ENCODE results near the gene PKMYT1. TPM values are rescaled to one million over a fixed set of nuclear protein-coding genes. Genes with fewer than 3 reads are reported as not detected.

Gene PKMYT1
- total RNA-seq, 4 donors from 2014 or later: 0.81 to 0.88 TPM; not detected in 2

- Histone ChIP-seq H3K4me1 (peaks cover 0 to 5% of the 10 kb centered on the region in 2 donors), H3K4me3 (replicated peaks in 1 of 3) (no peak overlapping the region), H3K9me3 (no peaks in the 10 kb centered on the region), H3K36me3 (peaks cover 5 to 8% of the 10 kb centered on the region in 2 donors), H3K27me3 (no peaks in the 10 kb centered on the region), H3K27ac (no peak overlapping the region)
- WGBS, 2 donors: 72 to 82% methylated on average over 25 to 32 of the region's 42 CpGs
- intact Hi-C loops (cut with DNase I): loop anchor here (2.0 to 5.0 kb wide), 2 partner anchors 53 to 86 kb away; no protein-coding TSS in a partner anchor
- no peak for TF ChIP-seq CTCF (IDR thresholded peaks at IDR 0.05)
- TF ChIP-seq POLR2A (IDR thresholded peaks at IDR 0.05): no peak
- no peak for DNase-seq
Observed at GRCh38 chr16:2924901-2925755, 55.1 kb downstream of the PKMYT1 start.

GRCh38 chr16:2923481-2923880, 56.8 kb downstream of the PKMYT1 start:
- no peaks in the 10 kb centered on the region for H3K9me3 ChIP-seq
- TF ChIP-seq CTCF (IDR thresholded peaks at IDR 0.05) (no peak), POLR2A (IDR thresholded peaks at IDR 0.05) (no peak)
- H3K27me3 ChIP-seq: no peaks in the 10 kb centered on the region
- no peaks in the 10 kb centered on the region for H3K36me3 ChIP-seq
- intact Hi-C loops (cut with DNase I): no loop called here
- H3K4me1 ChIP-seq: peaks cover 0 to 13% of the 10 kb centered on the region in 2 donors
- DNase-seq: no peak
- H3K27ac ChIP-seq: no peak overlapping the region
- WGBS, 2 donors: 93 to 95% methylated on average over 14 of the region's 14 CpGs
- no peak overlapping the region for H3K4me3 ChIP-seq (replicated peaks in 1 of 3)

Small RNA genes within 50 kb of the gene (small RNA-seq; reads per million reads assigned to genes)
- gene LINC00514: not detected

Other genes starting within 250 kb of the PKMYT1 start
- 100 to 1,000 TPM; 262 to 378 (median 312) TPM for gene SRRM2, start 227.8 kb downstream of the PKMYT1 start, total RNA-seq
- gene ELOB, start 203.2 kb downstream of the PKMYT1 start, total RNA-seq: 100 to 1,000 TPM; 373 to 786 (median 647) TPM
- gene PRSS33, start 192.9 kb downstream of the PKMYT1 start, total RNA-seq: not detected
- not detected for gene PRSS41, start 182.0 kb downstream of the PKMYT1 start, total RNA-seq
- gene PRSS21, start 163.2 kb downstream of the PKMYT1 start, total RNA-seq: under 1 TPM in 1 of 4 donors, not detected in 3; 0.56 TPM
- not detected for gene ZG16B, start 150.1 kb downstream of the PKMYT1 start, total RNA-seq
- 1 to 10 TPM; 1.2 to 7.7 (median 4.6) TPM for gene PRSS22, start 122.3 kb downstream of the PKMYT1 start, total RNA-seq
- 10 to 100 TPM; 58.4 to 89.3 (median 73.8) TPM for gene FLYWCH2, start 97.2 kb downstream of the PKMYT1 start, total RNA-seq
- 10 to 100 TPM; 31.3 to 49.8 (median 41.5) TPM for gene FLYWCH1, start 68.5 kb downstream of the PKMYT1 start, total RNA-seq
- gene KREMEN2, start 16.2 kb downstream of the PKMYT1 start, total RNA-seq: not detected
- gene PAQR4, start 11.1 kb downstream of the PKMYT1 start, total RNA-seq: 1 to 10 TPM; 2.8 to 5.6 (median 3.3) TPM
- gene CLDN9, start 32.5 kb upstream of the PKMYT1 start, total RNA-seq: under 1 TPM in 1 of 4 donors, not detected in 3; 0.33 TPM
- not detected for gene CLDN6, start 37.7 kb upstream of the PKMYT1 start, total RNA-seq
- gene TNFRSF12A, start 39.9 kb upstream of the PKMYT1 start, total RNA-seq: 100 to 1,000 TPM in 1 of 4 donors, 10 to 100 TPM in 3; 47.9 to 110 (median 67.0) TPM
- 10 to 100 TPM; 10.1 to 51.7 (median 29.7) TPM for gene HCFC1R1, start 43.5 kb upstream of the PKMYT1 start, total RNA-seq
- gene THOC6, start 43.6 kb upstream of the PKMYT1 start, total RNA-seq: 10 to 100 TPM; 16.5 to 19.1 (median 17.6) TPM
- 10 to 100 TPM in 3 of 4 donors, 1 to 10 TPM in 1; 7.3 to 17.8 (median 14.6) TPM for gene BICDL2, start 56.5 kb upstream of the PKMYT1 start, total RNA-seq
- gene MMP25, start 66.1 kb upstream of the PKMYT1 start, total RNA-seq: 1 to 10 TPM in 1 of 4 donors, under 1 TPM in 3; 0.49 to 1.6 (median 0.70) TPM
- gene IL32, start 85.2 kb upstream of the PKMYT1 start, total RNA-seq: 10 to 100 TPM; 24.0 to 53.6 (median 28.9) TPM
- not detected for gene ZSCAN10, start 118.8 kb upstream of the PKMYT1 start, total RNA-seq
- 10 to 100 TPM; 18.5 to 28.9 (median 19.6) TPM for gene ZNF205, start 132.1 kb upstream of the PKMYT1 start, total RNA-seq
- 10 to 100 TPM in 1 of 4 donors, 1 to 10 TPM in 3; 5.2 to 10.2 (median 8.7) TPM for gene ZNF213, start 154.6 kb upstream of the PKMYT1 start, total RNA-seq
- gene OR1F1, start 207.8 kb upstream of the PKMYT1 start, total RNA-seq: not detected

All from thyroid gland (tissue), 4 donors.